ENCODE data around the gene PLEK. TPM values are rescaled to one million over a fixed set of nuclear protein-coding genes. Genes with fewer than 3 reads are reported as not detected.
A peak's percentile ranks its signal among the peaks of the same experiment; 100 is the strongest.

PLEK gene
- total RNA-seq (2016; rRNA removed; fragmentation: Illumina TruSeq; extraction: Trizol) (not detected in 2 replicates), polyA plus RNA-seq (2011; rRNA removed) (0.05 TPM in 1 of 2 replicates, not detected in the other), polyA minus RNA-seq (2011; rRNA and poly(A)+ RNA removed; ENCODE audit: low replicate concordance) (0.21 TPM in 1 of 2 replicates, not detected in the other), Bru-seq, nascent RNA (percentile 24 among the genes with signal in this experiment), BruChase-seq, experiment 1, labeled RNA remaining after a 6-hour chase (percentile 17 among the genes with signal in this experiment), BruChase-seq, experiment 2, labeled RNA remaining after a 2-hour chase (percentile 23 among the genes with signal in this experiment)
- total RNA-seq (2016; cell fraction: cytosol; rRNA removed; fragmentation: Illumina TruSeq; extraction: Trizol; ENCODE audit: low read depth) = not detected in 2 replicates
- total RNA-seq (2016; cell fraction: insoluble cytoplasmic fraction; rRNA removed; fragmentation: Illumina TruSeq; extraction: Trizol) = not detected in 2 replicates
- not detected in 2 replicates for total RNA-seq (2016; cell fraction: membrane; rRNA removed; fragmentation: Illumina TruSeq; extraction: Trizol)
- not detected in 2 replicates for total RNA-seq (2016; cell fraction: nucleus; rRNA removed; fragmentation: Illumina TruSeq; extraction: Trizol)
- polyA plus RNA-seq (2011; cell fraction: cytosol; rRNA removed) = 0.04 TPM in 2 replicates
- 0.12 TPM in 1 of 2 replicates, not detected in the other for polyA plus RNA-seq (2011; cell fraction: nucleus; rRNA removed)
- not detected in 2 replicates for polyA plus RNA-seq (2012)
- not detected in 2 replicates for polyA plus RNA-seq (2016; cell fraction: cytosol; fragmentation: Illumina TruSeq; extraction: Trizol; ENCODE audit: low read depth)
- polyA plus RNA-seq (2016; cell fraction: insoluble cytoplasmic fraction; fragmentation: Illumina TruSeq; extraction: Trizol; ENCODE audit: low read depth) = not detected in 2 replicates
- polyA plus RNA-seq (2016; cell fraction: membrane; fragmentation: Illumina TruSeq; extraction: Trizol; ENCODE audit: low read depth) = not detected in 2 replicates
- not detected in 2 replicates for polyA plus RNA-seq (2016; cell fraction: nucleus; fragmentation: Illumina TruSeq; extraction: Trizol; ENCODE audit: insufficient read depth, low read depth)
- not detected in 2 replicates for polyA minus RNA-seq (2011; cell fraction: cytosol; rRNA and poly(A)+ RNA removed)
- polyA minus RNA-seq (2011; cell fraction: nucleus; rRNA and poly(A)+ RNA removed) = not detected in 2 replicates
- long read RNA-seq, experiment 1 = 0 reads
- long read RNA-seq, experiment 2 = 0 reads

DNA sequence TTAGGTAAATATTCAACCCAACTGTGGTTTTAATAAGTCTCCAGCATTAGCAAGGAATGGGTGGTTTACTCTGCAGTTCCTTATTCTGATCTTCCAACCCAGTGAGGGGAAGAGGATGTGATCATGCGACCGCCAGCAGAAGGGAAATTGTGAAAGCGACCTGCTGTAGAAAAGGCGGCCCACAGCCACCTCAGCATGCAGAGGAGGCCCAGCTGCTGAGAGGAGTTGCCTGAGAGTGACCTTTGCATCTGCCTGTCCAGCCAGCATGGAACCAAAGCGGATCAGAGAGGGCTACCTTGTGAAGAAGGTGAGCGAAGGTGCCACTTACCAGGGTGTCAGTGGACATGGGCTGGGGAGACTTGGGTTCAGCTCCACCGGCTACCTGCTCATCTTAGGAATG lies at the start of gene PLEK:
Gene PLEK (plus strand): TSS at position 196 of the 400 bp plus-strand sequence. CDS start 70 bp downstream, at position 266.
- Histone ChIP-seq H3K4me2 (ENCODE audit: low read depth, low read length) (no peak within 1 kb of the TSS), H3K9ac (ENCODE audit: insufficient read depth, low read depth, low read length) (no peak within 1 kb of the TSS), H3K36me3 (replicated peaks in 1 of 2; ENCODE audit: control insufficient read depth in 1 of 2, insufficient read depth in 2 of 2, low read length in 2 of 2) (no peaks in the 10 kb centered on the region), H3K27ac (ENCODE audit: extremely low read length, insufficient read depth, low read length) (no peak within 1 kb of the TSS), H3K4me1 (ENCODE audit: insufficient read depth, low read length) (no peaks in the 10 kb centered on the region), H3K4me3 (replicated peaks in 1 of 3; ENCODE audit: insufficient read depth in 1 of 3, low read depth in 2 of 3, low read length in 3 of 3) (no peak within 1 kb of the TSS), H2AFZ (ENCODE audit: low read length) (no peak within 1 kb of the TSS), H3K79me2 (ENCODE audit: insufficient read depth, low read length) (no peaks in the 10 kb centered on the region), H3K27me3 (ENCODE audit: control insufficient read depth in 1 of 2, insufficient read depth in 2 of 2, low read length in 2 of 2) (peaks cover 0 to 22% of the 10 kb centered on the region in 2 experiments; a peak in 3 of 5 replicates), H4K20me1 (ENCODE audit: insufficient read depth, low read length) (no peaks in the 10 kb centered on the region), H3K9me3 (ENCODE audit: low read length) (no peaks in the 10 kb centered on the region)
- FAIRE-seq (no peak), DNase-seq (ENCODE audit: low spot score) (no peak), ATAC-seq (peak; percentile 60; the same call in 2 of the 3 replicates)
- in situ Hi-C loops (cut with HindIII; ENCODE audit: extremely low pct_ligation_motif_present, low pct_unique_long_range_greater_than_20kb) (no loop called here), intact Hi-C loops (cut with micrococcal nuclease; ENCODE audit: unreplicated experiment) (no loop called here)
- ChIA-PET POLR2A (no interaction called here), CTCF (ENCODE audit: low intra/inter-chr PET ratio, low total read pairs) (no interaction called here)
- no peak for TF ChIP-seq ZNF264 (CRISPR knock-in tag; IDR thresholded peaks at IDR 0.05)
- TF ChIP-seq MXI1 (IDR thresholded peaks at IDR 0.05; ENCODE audit: borderline replicate concordance, low read depth, low read length) = no peak
- no peak for TF ChIP-seq JUND (CRISPR knock-in tag; IDR thresholded peaks at IDR 0.05)
- TF ChIP-seq ZNF280D (CRISPR knock-in tag; IDR thresholded peaks at IDR 0.05) = no peak
- peak; percentile 32; the same call in 1 of the 2 replicates for TF ChIP-seq ZNF12 (CRISPR knock-in tag; IDR thresholded peaks at IDR 0.05)
- no peak for TF ChIP-seq REL (CRISPR knock-in tag; conservative IDR thresholded peaks at IDR 0.05)
- TF ChIP-seq MED1 (CRISPR knock-in tag; IDR thresholded peaks at IDR 0.05) = no peak
- BruUV-seq (replicated peaks) = no TSS peak
- 39% methylated on average over 7 of the region's 7 CpGs for WGBS (ENCODE audit: low lambda C conversion rate)

Measured in HepG2 (cell line).